Measurements from ENCODE around the gene OPTC.

Gene OPTC

GRCh38 chr1:203468326-203468725, 25.6 kb upstream of the OPTC start (continued):
- TF ChIP-seq ISL1 (CRISPR knock-in tag; IDR thresholded peaks at IDR 0.05) (no peak), CSDC2 (CRISPR knock-in tag; IDR thresholded peaks at IDR 0.05) (no peak), ZNF565 (CRISPR knock-in tag; conservative IDR thresholded peaks at IDR 0.05; ENCODE audit: low read depth) (no peak), OSR1 (CRISPR knock-in tag; IDR thresholded peaks at IDR 0.05) (no peak), PPARA (CRISPR knock-in tag; IDR thresholded peaks at IDR 0.05; ENCODE audit: borderline replicate concordance) (no peak), ESRRG (CRISPR knock-in tag; IDR thresholded peaks at IDR 0.05) (no peak), GLIS3 (CRISPR knock-in tag; IDR thresholded peaks at IDR 0.05) (no peak)

DNA sequence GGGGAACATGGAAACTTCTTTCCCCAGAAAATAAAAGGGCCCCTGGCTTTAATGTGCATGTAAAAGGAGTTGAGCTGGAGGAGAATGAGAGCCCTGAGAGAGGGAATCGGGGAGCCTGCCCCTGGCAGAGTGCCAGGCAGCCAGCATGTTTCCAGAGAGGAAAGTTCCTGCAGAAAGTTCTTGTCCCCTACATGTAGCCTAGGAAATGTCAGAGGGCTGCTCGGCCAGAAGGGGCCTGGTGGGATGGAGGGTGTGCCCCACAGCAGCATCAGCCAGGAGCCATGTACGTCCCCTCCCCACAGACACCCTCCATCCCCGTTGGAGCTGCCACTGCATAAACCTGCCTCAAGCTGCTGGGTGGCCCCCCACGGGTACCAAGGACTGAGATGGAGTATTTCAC, 23.7 kb upstream of the OPTC start:
- no peak for TF ChIP-seq POU6F1 (CRISPR knock-in tag; IDR thresholded peaks at IDR 0.05; ENCODE audit: borderline replicate concordance, low read depth)
- TF ChIP-seq ZC3H10 (CRISPR knock-in tag; IDR thresholded peaks at IDR 0.05): no peak
- TF ChIP-seq CSRNP3 (CRISPR knock-in tag; IDR thresholded peaks at IDR 0.05): no peak
- TF ChIP-seq ZNF8 (CRISPR knock-in tag; IDR thresholded peaks at IDR 0.05): no peak
- TF ChIP-seq TOX (CRISPR knock-in tag; IDR thresholded peaks at IDR 0.05; ENCODE audit: borderline replicate concordance): no peak
- no peak for TF ChIP-seq TCF4 (CRISPR knock-in tag; IDR thresholded peaks at IDR 0.05; ENCODE audit: borderline replicate concordance)
- TF ChIP-seq ZFP30 (CRISPR knock-in tag; IDR thresholded peaks at IDR 0.05): no peak
- TF ChIP-seq ZFP3 (CRISPR knock-in tag; IDR thresholded peaks at IDR 0.05): no peak
- no peak for TF ChIP-seq ISL1 (CRISPR knock-in tag; IDR thresholded peaks at IDR 0.05)
- TF ChIP-seq ARNTL (CRISPR knock-in tag; IDR thresholded peaks at IDR 0.05; ENCODE audit: borderline replicate concordance, low read depth): no peak
- TF ChIP-seq PATZ1 (CRISPR knock-in tag; IDR thresholded peaks at IDR 0.05; ENCODE audit: borderline replicate concordance): no peak
- TF ChIP-seq TSHZ2 (CRISPR knock-in tag; IDR thresholded peaks at IDR 0.05): no peak
- TF ChIP-seq BACH2 (CRISPR knock-in tag; IDR thresholded peaks at IDR 0.05; ENCODE audit: borderline replicate concordance): no peak
- TF ChIP-seq CSDC2 (CRISPR knock-in tag; IDR thresholded peaks at IDR 0.05): no peak
- no peak for ATAC-seq

DNA sequence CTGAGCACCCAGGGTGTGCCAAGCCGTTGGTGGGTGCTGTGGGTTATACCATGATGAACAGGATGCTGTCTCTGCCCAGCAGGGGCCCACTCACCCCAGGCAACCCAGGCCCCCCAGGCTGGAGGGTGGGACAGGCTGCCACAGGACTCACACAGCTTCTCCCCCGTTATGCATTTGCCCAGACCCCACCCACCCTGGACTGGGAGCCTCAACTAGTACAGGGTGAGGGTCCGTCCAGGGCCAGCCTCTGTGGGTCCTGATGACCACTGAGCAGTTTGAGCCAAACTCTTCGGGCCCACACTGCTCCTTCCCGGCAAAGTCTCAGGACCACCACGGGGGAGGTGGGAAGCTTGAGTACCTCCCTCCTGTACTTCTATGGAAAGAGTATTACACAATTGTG, 22.1 kb upstream of the OPTC start:
- ATAC-seq: no peak
- TF ChIP-seq CSDC2 (CRISPR knock-in tag; IDR thresholded peaks at IDR 0.05) (no peak), POU6F1 (CRISPR knock-in tag; IDR thresholded peaks at IDR 0.05; ENCODE audit: borderline replicate concordance, low read depth) (no peak), PATZ1 (CRISPR knock-in tag; IDR thresholded peaks at IDR 0.05; ENCODE audit: borderline replicate concordance) (no peak), SNAI2 (CRISPR knock-in tag; IDR thresholded peaks at IDR 0.05) (no peak), ZFP30 (CRISPR knock-in tag; IDR thresholded peaks at IDR 0.05) (no peak), RARB (CRISPR knock-in tag; IDR thresholded peaks at IDR 0.05) (no peak), TOX (CRISPR knock-in tag; IDR thresholded peaks at IDR 0.05; ENCODE audit: borderline replicate concordance) (no peak), ISL1 (CRISPR knock-in tag; IDR thresholded peaks at IDR 0.05) (no peak), PPARA (CRISPR knock-in tag; IDR thresholded peaks at IDR 0.05; ENCODE audit: borderline replicate concordance) (no peak), BACH2 (CRISPR knock-in tag; IDR thresholded peaks at IDR 0.05; ENCODE audit: borderline replicate concordance) (no peak), CSRNP3 (CRISPR knock-in tag; IDR thresholded peaks at IDR 0.05) (no peak), ESRRG (CRISPR knock-in tag; IDR thresholded peaks at IDR 0.05) (no peak)
- TF ChIP-seq, protein P1, sequence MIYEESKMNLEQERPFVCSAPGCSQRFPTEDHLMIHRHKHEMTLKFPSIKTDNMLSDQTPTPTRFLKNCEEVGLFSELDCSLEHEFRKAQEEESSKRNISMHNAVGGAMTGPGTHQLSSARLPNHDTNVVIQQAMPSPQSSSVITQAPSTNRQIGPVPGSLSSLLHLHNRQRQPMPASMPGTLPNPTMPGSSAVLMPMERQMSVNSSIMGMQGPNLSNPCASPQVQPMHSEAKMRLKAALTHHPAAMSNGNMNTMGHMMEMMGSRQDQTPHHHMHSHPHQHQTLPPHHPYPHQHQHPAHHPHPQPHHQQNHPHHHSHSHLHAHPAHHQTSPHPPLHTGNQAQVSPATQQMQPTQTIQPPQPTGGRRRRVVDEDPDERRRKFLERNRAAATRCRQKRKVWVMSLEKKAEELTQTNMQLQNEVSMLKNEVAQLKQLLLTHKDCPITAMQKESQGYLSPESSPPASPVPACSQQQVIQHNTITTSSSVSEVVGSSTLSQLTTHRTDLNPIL (CRISPR knock-in tag; IDR thresholded peaks at IDR 0.05; ENCODE audit: low read depth): no peak

Measured in SK-N-SH treated with all-trans-retinoic acid at 6 μM for 48 hours (cell line).